Aorta (tissue), 5 donors: Measurements from ENCODE around the gene CTTN. TPM values are rescaled to one million over a fixed set of nuclear protein-coding genes. Genes with fewer than 3 reads are reported as not detected.
A peak's percentile ranks its signal among the peaks of the same experiment; 100 is the strongest.

ENCODE experiments used
- ATAC-seq: fragments of 200-7000 bp; cut with Tn5 transposase; one replicate; pipeline ENCODE4 v1.9.1; 2022; ENCODE audit warnings: moderate library complexity; ENCODE audit not compliant: low FRiP score
- DNase-seq, 2 donors: peaks; one replicate each; pipeline ENCODE4 v3.0.0-alpha.2; 2020
- H3K27ac ChIP-seq, 2 donors: one replicate each; pipeline ENCODE4 v1.5.1; 2013; ENCODE audit warnings: low read length in 2 of 2, mild to moderate bottlenecking in 2 of 2, moderate library complexity in 2 of 2, control low read depth in 1 of 2, inconsistent platforms in 1 of 2, low read depth in 1 of 2
- H3K27me3 ChIP-seq, 2 donors: one replicate each; pipeline ENCODE4 v1.6.1; 2013; ENCODE audit warnings: control low read depth in 1 of 2, low read length in 1 of 2, mild to moderate bottlenecking in 1 of 2, moderate library complexity in 1 of 2; ENCODE audit not compliant: insufficient read depth in 2 of 2, control insufficient read depth in 1 of 2
- H3K36me3 ChIP-seq, 2 donors: one replicate each; pipeline ENCODE4 v1.6.1; 2013; ENCODE audit warnings: control low read depth in 1 of 2, low read length in 1 of 2, mild to moderate bottlenecking in 1 of 2; ENCODE audit not compliant: insufficient read depth in 2 of 2, control insufficient read depth in 1 of 2
- H3K4me1 ChIP-seq, 2 donors: one replicate each; pipeline ENCODE4 v1.6.1; 2013; ENCODE audit warnings: low read length in 2 of 2, control low read depth in 1 of 2, mild to moderate bottlenecking in 1 of 2, moderate library complexity in 1 of 2; ENCODE audit not compliant: insufficient read depth in 2 of 2, control insufficient read depth in 1 of 2
- H3K4me3 ChIP-seq, 2 donors: one replicate each; pipeline ENCODE4 v1.5.1; 2013; ENCODE audit warnings: low read length in 2 of 2, control low read depth in 1 of 2, mild to moderate bottlenecking in 1 of 2
- H3K9me3 ChIP-seq: one replicate; pipeline ENCODE4 v1.6.1; 2013; ENCODE audit warnings: mild to moderate bottlenecking, low read length; ENCODE audit not compliant: control insufficient read depth
- WGBS, 2 donors: extraction: QIAGEN DNeasy Blood & Tissue Kit; methylation state at CpG; one replicate each; pipeline ENCODE4 v1.1.7; 2013; 5-methylcytosine and 5-hydroxymethylcytosine counted together
- intact Hi-C, 2 donors: fragments of 100-400 bp; cut with DNase I; formaldehyde crosslinking; loops; one replicate each; pipeline versions ENCODE4 v1.14.2 to v1.15.0; 2022
- polyA plus RNA-seq, 2 donors: library from polyadenylated mRNA; stranded (reverse); fragments of 200-250 nt; gene quantifications; one replicate each; pipeline ENCODE4 v1.2.3, GENCODE V29; 2013
- total RNA-seq, 2 donors: library from RNA; stranded (reverse); fragmentation: NEBNext Ultra II Directional; extraction: Animal tissue kit (Norgen Biotek cat#: 25700); gene quantifications; one replicate each; pipeline ENCODE4 v1.2.1, GENCODE V29; 2021
- donor health status: healthy with polysubstance abuse.
- donor health status: Bipolar disorder and iron deficiency.
- donor health status: DM: no; HTN: no; CAD: no.
- donor health status: DM: no; HTN: no; CAD: no.
- donor health status: DM: yes; HTN: yes; CAD: no.

Gene CTTN
- total and polyA plus RNA-seq, 4 donors, result 67.6 to 355 (median 285) TPM

DNA sequence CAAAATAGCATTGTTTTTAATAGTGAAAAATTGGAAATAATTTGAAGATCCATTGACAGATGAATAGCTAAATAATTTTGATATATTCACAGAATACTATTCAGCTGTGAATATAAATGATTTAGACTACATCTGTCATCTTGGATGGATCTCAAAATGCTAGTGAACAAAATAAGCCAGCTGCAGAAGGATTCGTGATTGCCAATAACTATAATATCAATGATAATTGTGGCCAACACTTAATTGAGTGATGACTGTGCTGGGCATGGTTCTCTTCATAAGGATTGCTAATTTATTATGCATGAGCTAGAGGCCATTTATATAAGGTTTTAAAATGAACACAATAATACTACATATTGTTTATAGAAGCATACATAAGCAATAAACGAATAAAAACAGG is 60.4 kb downstream of the CTTN start:
- no peak for DNase-seq
- H3K9me3 ChIP-seq, result no peaks in the 10 kb centered on the region
- ATAC-seq, result no peak
- intact Hi-C loops, result no loop called here
- 85 to 94% methylated on average over 2 of the region's 2 CpGs for WGBS, 2 donors
- H3K4me1 ChIP-seq, result no peaks in the 10 kb centered on the region
- H3K27ac ChIP-seq, result no peak overlapping the region
- H3K36me3 ChIP-seq, result no peaks in the 10 kb centered on the region
- no peak overlapping the region for H3K4me3 ChIP-seq
- H3K27me3 ChIP-seq, result no peaks in the 10 kb centered on the region

DNA sequence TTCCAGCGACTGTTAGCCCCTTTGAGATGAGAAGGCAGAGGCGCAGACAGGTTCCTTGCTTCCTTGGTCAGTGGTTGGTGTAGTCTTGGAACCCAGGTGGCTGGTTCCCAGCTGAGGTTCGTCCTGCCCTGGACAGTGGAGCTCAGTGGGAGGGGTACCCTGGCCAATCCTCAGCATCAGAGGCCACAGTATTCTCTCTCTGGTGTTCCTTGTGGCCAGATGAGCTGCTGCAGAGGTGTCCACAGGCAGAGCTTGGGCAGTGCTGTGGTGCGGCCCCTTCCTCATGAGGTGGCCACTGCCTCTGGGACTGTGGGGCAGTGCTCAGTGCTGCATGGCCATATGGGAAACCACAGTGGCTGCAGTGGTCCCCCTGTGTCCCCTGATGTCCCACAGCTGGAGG is 61.8 kb downstream of the CTTN start:
- WGBS, 2 donors, result 85 to 89% methylated on average over 4 of the region's 4 CpGs

GRCh38 chr11:70460964-70461363 is 62.6 kb downstream of the CTTN start:
- DNase-seq, result peak in 1 of 2 donors; percentile 42
- no peak for ATAC-seq
- no peaks in the 10 kb centered on the region for H3K36me3 ChIP-seq
- H3K4me1 ChIP-seq, result no peaks in the 10 kb centered on the region
- intact Hi-C loops, result loop anchor here (10.0 kb wide), 2 partner anchors 294 to 914 kb away; no protein-coding TSS in a partner anchor
- no peaks in the 10 kb centered on the region for H3K9me3 ChIP-seq
- H3K27me3 ChIP-seq, result no peaks in the 10 kb centered on the region
- 17 to 23% methylated on average over 10 of the region's 10 CpGs for WGBS, 2 donors
- H3K4me3 ChIP-seq, result no peak overlapping the region
- no peak overlapping the region for H3K27ac ChIP-seq

More for the DNA sequence above, 61.8 kb downstream of the CTTN start:
- DNase-seq (peak; percentile 9 to 33), ATAC-seq (no peak)
- H3K27me3 ChIP-seq, result no peaks in the 10 kb centered on the region
- no peaks in the 10 kb centered on the region for H3K9me3 ChIP-seq
- intact Hi-C loops, result loop anchor here (10.0 kb wide), 2 partner anchors 295 to 915 kb away; no protein-coding TSS in a partner anchor
- H3K27ac ChIP-seq, result no peak overlapping the region
- no peaks in the 10 kb centered on the region for H3K36me3 ChIP-seq
- no peak overlapping the region for H3K4me3 ChIP-seq
- H3K4me1 ChIP-seq, result no peaks in the 10 kb centered on the region

- no peak overlapping the region for H3K4me3 ChIP-seq
- no peaks in the 10 kb centered on the region for H3K36me3 ChIP-seq
- no peak for ATAC-seq
- no peaks in the 10 kb centered on the region for H3K4me1 ChIP-seq
- DNase-seq, result peak; percentile 4 to 44
- H3K9me3 ChIP-seq, result no peaks in the 10 kb centered on the region
- 96% methylated on average over 12 of the region's 12 CpGs for WGBS, 2 donors
- no peak overlapping the region for H3K27ac ChIP-seq
- intact Hi-C loops, result loop anchor here (10.0 kb wide), 2 partner anchors 292 to 912 kb away; no protein-coding TSS in a partner anchor
- H3K27me3 ChIP-seq, result no peaks in the 10 kb centered on the region
These were observed 64.6 kb downstream of the CTTN start for GRCh38 chr11:70462818-70463477.

DNA sequence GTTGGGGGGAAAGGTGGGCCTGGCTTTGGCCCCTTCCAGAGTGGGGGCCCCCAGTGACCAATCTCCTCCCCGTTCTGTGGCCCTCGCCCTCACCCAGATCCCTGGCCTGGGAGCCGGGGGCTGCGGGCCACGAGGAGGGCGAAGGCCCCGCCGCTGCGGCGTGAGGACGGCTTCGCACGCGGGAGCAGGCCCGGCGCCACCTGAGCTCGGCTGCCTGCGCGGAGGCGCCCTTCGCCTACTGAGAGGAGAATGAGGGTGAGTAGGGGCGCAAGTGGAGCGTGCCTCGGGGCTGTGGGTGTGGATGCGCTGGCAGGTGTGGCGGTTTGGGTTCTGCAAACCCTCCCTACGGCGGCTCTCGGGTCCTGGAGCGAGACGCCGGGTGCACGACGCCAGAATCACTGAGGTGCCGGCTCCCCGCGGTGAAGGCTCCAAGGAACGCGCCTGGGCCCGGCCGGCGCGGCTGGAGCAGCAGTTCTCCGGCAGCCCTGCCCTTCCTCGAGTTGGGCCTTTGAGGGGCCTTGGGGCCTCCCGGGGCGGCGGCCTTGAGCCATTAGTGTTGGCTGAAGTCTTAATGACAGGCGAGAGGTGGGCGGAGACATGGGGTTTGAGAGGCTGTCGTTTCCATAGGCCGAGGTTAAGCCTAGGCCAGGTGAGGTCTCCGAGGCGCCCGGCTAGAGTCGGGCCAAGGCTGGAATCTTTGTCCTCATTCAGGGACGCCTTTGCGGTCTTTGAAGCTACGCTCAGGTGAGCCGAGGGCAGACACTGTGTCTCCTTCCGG is 65.3 kb downstream of the CTTN start:
- intact Hi-C loops, result loop anchor here (10.0 kb wide), 2 partner anchors 291 to 911 kb away; no protein-coding TSS in a partner anchor

DNA sequence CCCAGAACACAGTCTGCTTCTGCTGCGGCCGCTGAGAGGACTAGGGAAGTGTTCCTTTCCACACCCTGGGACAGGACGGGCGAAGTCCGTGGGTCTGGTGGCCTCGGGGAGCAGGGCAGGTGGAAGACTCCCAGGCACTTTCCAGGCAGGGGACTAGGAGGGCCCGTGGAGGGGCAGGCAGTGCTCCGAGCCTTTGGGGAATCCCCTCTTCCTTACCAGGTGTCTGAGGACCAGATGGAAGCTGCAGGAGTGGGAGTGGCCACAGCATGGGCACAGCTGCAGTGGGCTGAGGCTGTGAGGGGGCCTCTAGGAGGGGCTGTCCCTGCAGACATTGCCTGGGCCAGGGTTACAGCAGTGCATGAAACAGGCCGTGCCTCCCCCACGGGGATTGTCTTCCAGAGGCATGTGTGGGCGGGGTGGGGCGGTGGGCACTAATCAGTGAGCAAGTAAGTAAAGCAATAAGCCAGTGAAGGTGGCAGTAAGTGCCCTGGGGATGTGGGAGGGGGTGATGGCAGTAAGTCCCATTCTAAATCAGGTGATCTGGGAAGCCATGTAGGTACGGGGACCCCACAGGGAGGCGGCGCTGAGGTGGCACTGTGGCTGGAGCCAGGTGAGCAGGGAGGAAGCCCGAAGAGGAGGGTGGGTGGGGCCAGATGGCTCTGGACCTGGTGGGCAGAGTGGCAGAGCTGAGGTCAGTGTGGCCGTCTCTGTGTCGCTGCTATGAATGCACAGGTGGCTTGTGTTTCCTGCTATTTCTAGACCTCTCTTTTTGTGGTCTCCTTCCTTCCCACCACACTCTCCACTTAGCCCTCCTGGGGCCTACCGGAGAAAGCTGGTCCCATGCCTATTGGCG is 66.4 kb downstream of the CTTN start:
- Histone ChIP-seq H3K4me1 (no peaks in the 10 kb centered on the region), H3K36me3 (no peaks in the 10 kb centered on the region), H3K4me3 (no peak overlapping the region), H3K27ac (no peak overlapping the region), H3K27me3 (no peaks in the 10 kb centered on the region), H3K9me3 (no peaks in the 10 kb centered on the region)
- 84% methylated on average over 20 of the region's 20 CpGs for WGBS, 2 donors
- ATAC-seq, result no peak
- peak; percentile 30 to 70 for DNase-seq
- intact Hi-C loops, result loop anchor here (10.0 kb wide), 2 partner anchors 290 to 910 kb away; no protein-coding TSS in a partner anchor

More for the DNA sequence above, 65.3 kb downstream of the CTTN start:
- H3K4me1 ChIP-seq, result no peaks in the 10 kb centered on the region
- ATAC-seq, result no peak
- no peak overlapping the region for H3K27ac ChIP-seq
- no peaks in the 10 kb centered on the region for H3K9me3 ChIP-seq
- no peaks in the 10 kb centered on the region for H3K27me3 ChIP-seq
- DNase-seq, result peak; percentile 34 to 68
- 94 to 95% methylated on average over 61 of the region's 61 CpGs for WGBS, 2 donors
- no peak overlapping the region for H3K4me3 ChIP-seq
- no peaks in the 10 kb centered on the region for H3K36me3 ChIP-seq

GRCh38 chr11:70466154-70466553 is 67.8 kb downstream of the CTTN start:
- no peaks in the 10 kb centered on the region for H3K9me3 ChIP-seq
- no peak overlapping the region for H3K27ac ChIP-seq
- 81 to 84% methylated on average over 10 of the region's 10 CpGs for WGBS, 2 donors
- H3K36me3 ChIP-seq, result no peaks in the 10 kb centered on the region
- H3K27me3 ChIP-seq, result no peaks in the 10 kb centered on the region
- no peaks in the 10 kb centered on the region for H3K4me1 ChIP-seq
- no peak for ATAC-seq
- peak; percentile 36 to 68 for DNase-seq
- no peak overlapping the region for H3K4me3 ChIP-seq
- intact Hi-C loops, result loop anchor here (10.0 kb wide), 2 partner anchors 289 to 909 kb away; no protein-coding TSS in a partner anchor

GRCh38 chr11:70466596-70466995 is 68.3 kb downstream of the CTTN start:
- DNase-seq (peak; percentile 30 to 53), ATAC-seq (no peak)
- Histone ChIP-seq H3K4me1 (no peaks in the 10 kb centered on the region), H3K36me3 (no peaks in the 10 kb centered on the region), H3K27me3 (no peaks in the 10 kb centered on the region), H3K4me3 (no peak overlapping the region), H3K9me3 (no peaks in the 10 kb centered on the region), H3K27ac (no peak overlapping the region)
- intact Hi-C loops, result loop anchor here (10.0 kb wide), 2 partner anchors 288 to 908 kb away; no protein-coding TSS in a partner anchor
- 88 to 90% methylated on average over 8 of the region's 8 CpGs for WGBS, 2 donors
